Adipose tissue (tissue), 3 donors: ENCODE data around the gene COL20A1. TPM values are rescaled to one million over a fixed set of nuclear protein-coding genes. Genes with fewer than 3 reads are reported as not detected.

ENCODE experiments used
- H3K27ac ChIP-seq: one replicate; pipeline ENCODE4 v1.5.1; 2013; ENCODE audit warnings: low read depth, low read length
- WGBS, 3 donors: extraction: QIAGEN DNeasy Blood & Tissue Kit; methylation state at CpG; one replicate each; pipeline ENCODE4 v1.1.7; 2013; 5-methylcytosine and 5-hydroxymethylcytosine counted together
- polyA plus RNA-seq, 3 donors: library from polyadenylated mRNA; stranded (reverse); fragments of 200-250 nt; gene quantifications; one replicate each; pipeline ENCODE4 v1.2.3, GENCODE V29; 2013
- donor health status: healthy with polysubstance abuse.
- donor health status: Bipolar disorder and iron deficiency.
- donor health status: healthy.

The COL20A1 gene
- polyA plus RNA-seq, 3 donors: not detected

DNA sequence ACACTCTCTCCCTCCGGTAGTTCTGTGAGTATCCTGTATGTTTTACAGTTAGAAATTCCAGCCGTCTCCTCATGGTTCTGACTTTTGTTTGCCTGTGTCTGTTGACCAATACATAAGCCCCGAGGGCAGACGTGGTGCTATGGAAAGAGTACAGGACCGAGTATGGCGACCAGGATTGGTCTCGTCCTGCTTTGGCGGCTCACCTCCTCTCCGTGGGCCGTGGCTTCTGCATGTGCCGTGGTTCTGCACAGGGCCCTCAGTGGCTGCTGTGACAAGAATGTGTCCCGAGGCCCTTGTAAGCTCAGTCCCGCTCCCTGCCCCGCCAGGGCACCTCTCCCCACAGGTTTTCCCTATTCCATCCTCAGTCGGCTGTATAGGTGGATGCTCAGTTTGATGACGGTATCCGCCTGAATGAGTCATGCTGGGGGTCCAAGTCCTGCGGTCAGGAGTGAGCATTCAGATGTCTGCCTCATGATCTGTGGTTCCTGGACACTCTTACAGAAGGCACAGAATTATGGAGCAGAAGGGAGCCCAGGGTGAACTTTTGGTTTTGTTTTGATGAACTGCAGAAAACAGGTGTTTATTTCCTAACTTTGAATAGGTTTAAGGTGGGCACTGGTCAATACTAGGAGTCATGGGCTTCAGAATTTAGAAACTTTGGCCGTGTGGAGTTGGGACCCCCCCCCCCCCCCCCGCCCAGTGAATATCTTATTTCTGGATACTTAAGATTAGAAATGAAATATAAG, 19.2 kb upstream of the COL20A1 start:
- WGBS, 3 donors: 18 to 40% (median 37%) methylated on average over 20 of the region's 20 CpGs

DNA sequence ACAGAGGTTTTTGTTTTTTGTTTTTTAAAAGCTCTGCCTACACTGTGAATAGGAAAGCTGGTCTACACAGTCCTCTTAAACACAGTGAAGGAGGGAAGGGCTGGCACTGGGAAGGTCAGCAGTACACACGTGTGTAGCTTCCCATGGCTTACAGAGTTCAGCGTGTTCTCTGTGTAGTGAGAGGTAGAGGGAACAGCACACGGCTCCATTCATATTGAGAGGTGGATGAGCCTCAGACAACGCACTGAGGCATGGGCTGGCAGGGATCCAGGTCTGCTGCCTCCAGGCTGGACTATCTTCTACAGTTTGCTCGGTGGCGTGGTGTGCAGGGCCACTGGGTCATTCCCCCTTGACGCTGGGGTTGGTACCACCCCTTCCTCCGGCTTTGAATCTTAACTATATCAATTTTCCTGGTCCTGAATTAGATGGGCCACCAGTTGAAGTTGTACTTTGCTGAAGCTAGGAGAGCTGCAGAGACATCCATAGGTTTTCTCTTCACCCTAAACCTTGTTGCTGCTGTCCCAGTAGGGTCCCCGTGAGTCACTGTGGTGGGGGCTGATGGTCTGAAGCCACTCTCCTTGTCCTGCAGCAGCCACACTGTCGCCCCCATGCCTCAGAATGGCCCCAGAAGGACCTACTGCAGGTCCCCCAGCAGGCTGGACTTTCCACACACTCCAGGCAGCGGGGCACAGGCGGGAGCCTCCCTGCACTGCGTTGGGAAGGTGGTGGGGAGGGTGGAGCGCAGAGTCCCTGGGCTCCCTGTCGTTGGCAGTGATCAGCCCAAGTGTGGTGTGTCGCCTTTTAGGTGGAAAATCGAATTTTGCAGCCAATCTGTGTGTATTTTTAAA, 18.4 kb upstream of the COL20A1 start:
- WGBS, 3 donors: 54 to 79% (median 72%) methylated on average over 17 of the region's 17 CpGs
- no peak overlapping the region for H3K27ac ChIP-seq

More for the DNA sequence above, 19.2 kb upstream of the COL20A1 start:
- no peak overlapping the region for H3K27ac ChIP-seq

DNA sequence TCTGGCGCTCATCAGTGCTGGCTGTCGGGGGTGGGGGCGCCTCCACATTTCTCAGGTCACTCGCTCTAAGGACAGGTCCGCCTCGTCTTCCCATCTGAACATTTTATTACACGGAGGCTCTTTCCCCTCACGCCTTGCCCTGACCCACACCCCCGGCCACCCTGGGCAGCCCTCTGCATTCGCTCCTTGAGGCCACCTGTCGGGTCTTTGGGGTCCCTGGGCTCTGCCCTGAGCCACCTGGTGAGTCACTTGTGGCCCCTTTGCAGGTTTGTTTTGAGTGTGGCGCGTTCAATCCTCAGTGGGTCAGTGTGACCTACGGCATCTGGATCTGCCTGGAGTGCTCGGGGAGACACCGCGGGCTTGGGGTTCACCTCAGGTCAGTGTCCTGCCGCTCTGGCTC, 17.2 kb upstream of the COL20A1 start:
- 90 to 96% (median 93%) methylated on average over 18 of the region's 18 CpGs for WGBS, 3 donors
- no peak overlapping the region for H3K27ac ChIP-seq

DNA sequence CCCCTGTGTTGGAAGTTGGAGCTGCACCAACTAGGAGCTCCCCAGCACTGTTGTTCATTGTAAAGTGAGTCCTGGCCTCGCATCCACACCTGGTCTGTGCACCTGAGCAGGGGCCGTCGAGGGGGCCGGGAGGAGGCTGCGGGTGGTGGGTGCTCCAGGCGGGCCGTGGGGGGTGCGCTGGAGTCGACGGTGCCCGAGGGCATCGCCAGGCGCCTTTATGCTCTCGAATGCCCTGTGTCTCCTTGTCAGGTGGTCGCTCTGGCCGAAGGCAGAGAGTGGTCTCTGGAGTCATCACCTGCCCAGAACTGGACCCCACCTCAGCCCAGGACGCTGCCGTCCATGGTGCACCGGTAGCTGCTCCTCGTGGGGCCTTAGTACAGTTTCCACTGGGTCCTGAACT, 16.0 kb upstream of the COL20A1 start:
- no peak overlapping the region for H3K27ac ChIP-seq
- WGBS, 3 donors: 89 to 95% (median 94%) methylated on average over 20 of the region's 20 CpGs

DNA sequence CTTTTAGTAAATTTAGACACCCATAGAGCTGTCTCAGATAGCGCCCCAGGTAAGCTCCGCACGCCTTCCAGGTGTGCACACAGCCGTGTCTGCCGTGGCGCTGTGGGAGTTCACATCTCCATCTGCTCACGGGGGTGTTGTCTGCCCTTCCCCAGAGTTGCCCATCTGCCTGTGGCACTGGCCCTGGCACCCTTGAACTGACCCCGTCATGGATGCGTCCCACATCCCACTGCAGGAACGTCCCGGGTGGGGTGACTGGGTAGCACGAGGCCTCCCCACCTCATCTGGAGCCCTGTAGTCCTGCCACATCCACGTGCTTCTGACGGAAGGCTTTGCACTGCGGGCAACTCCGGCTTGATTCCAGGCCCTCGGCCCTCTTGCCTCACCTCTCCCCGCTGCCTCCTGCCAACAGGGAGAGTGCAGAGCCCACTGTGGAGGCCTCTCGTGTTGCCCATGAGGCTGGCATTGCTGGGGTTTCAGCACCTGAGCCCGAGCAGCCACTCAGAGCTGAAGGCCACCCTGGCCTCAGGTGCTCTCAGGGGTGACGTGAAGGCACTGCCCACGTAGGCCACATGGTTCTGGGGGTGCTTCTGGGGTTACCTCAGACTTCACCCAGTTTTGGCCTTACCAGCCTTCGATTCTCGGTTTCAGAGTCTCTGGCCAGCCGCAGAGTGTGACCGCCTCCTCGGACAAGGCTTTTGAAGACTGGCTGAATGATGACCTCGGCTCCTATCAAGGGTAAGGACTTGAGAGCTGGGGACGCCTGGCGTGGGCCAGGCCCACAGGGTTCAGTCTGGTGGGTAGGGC, 15.3 kb upstream of the COL20A1 start:
- 91 to 96% (median 94%) methylated on average over 26 to 30 of the region's 30 CpGs for WGBS, 3 donors
- H3K27ac ChIP-seq: no peak overlapping the region

DNA sequence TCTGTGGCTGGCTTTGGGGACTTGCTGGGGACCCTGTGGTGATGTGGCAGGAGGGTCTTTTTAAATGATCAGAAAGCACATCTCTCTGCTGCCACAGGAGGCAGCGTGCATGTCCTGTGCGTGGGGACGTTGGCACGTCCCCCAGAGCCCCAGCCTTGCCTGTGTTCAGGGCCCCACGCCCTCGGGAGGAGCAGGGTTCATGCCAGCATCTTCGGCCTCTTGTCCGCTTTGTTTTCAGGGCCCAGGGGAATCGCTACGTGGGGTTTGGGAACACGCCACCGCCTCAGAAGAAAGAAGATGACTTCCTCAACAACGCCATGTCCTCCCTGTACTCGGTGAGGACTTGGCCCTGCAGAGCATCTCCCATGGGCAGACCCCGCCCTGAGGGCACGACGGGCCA, 14.3 kb upstream of the COL20A1 start:
- no peak overlapping the region for H3K27ac ChIP-seq
- 82 to 86% (median 84%) methylated on average over 17 of the region's 17 CpGs for WGBS, 3 donors

DNA sequence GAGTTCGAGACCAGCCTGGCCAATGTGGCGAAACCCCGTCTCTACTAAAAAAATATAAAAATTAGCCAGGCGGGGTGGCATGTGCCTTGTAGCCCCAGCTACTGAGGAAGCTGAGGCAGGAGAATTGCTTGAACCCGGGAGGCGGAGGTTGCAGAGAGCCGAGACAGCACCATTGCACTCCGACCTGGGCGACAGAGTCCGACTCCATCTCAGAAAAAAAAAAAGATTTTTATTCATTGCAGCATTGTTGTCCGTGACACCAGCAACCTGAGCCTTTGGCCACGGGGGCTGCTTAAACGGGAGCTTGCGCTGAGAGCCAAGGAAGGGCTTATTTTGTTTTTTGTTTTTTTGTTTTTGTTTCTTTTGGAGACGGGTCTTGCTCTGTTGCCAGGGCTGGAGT, 13.1 kb upstream of the COL20A1 start:
- no peak overlapping the region for H3K27ac ChIP-seq
- WGBS, 3 donors: 89 to 94% (median 93%) methylated on average over 15 of the region's 15 CpGs

DNA sequence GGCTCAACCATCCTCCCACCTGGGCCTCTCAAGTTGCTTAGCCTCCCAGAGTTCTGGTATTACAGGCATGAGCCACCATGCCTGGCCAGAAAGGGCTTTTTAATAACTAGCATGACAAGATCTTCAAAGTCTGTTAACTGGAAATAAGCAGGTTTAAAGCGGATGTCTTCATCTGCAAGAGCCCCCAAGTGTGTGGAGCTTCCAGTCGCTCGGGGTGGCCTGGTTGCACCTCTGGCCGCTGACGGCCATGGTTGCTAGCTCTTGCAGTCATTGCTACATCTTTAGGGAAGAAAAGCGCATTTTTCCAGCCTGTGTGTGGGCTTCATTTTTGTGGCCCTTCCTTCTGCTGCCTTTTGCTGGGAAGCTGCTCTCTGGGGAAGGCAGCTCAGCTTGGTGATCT, 12.6 kb upstream of the COL20A1 start:
- no peak overlapping the region for H3K27ac ChIP-seq
- 93 to 97% (median 93%) methylated on average over 6 of the region's 6 CpGs for WGBS, 3 donors

DNA sequence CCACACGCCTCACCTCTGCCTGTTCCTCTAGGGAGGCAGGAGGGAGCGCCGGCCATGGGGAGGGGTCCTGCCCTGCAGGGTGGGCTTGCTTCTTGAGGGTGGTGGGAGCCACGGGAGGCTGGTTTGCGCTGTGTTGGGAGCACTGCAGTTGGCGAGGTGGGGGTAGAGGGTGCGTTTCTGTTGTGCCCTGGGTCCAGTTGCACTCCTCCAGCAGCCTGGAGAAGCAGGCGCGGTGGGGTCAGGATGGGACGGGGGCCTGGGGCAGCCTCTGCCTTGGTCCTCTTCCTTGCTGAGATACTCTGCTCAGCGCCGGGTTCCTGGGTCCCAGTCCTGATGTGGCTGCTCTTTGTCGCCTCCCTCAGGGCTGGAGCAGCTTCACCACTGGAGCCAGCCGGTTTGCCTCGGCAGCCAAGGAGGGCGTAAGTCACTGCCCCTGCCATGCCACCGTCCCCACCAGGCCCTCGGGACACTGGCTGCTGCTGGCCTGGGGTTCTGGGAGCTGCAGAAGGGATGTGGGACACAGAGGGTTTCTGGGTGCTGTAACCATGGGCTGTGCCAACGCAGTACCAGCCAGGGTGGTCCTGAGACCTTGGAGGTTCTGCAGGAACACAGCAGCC, 11.9 kb upstream of the COL20A1 start:
- 81 to 83% (median 83%) methylated on average over 19 of the region's 19 CpGs for WGBS, 3 donors
- no peak overlapping the region for H3K27ac ChIP-seq

DNA sequence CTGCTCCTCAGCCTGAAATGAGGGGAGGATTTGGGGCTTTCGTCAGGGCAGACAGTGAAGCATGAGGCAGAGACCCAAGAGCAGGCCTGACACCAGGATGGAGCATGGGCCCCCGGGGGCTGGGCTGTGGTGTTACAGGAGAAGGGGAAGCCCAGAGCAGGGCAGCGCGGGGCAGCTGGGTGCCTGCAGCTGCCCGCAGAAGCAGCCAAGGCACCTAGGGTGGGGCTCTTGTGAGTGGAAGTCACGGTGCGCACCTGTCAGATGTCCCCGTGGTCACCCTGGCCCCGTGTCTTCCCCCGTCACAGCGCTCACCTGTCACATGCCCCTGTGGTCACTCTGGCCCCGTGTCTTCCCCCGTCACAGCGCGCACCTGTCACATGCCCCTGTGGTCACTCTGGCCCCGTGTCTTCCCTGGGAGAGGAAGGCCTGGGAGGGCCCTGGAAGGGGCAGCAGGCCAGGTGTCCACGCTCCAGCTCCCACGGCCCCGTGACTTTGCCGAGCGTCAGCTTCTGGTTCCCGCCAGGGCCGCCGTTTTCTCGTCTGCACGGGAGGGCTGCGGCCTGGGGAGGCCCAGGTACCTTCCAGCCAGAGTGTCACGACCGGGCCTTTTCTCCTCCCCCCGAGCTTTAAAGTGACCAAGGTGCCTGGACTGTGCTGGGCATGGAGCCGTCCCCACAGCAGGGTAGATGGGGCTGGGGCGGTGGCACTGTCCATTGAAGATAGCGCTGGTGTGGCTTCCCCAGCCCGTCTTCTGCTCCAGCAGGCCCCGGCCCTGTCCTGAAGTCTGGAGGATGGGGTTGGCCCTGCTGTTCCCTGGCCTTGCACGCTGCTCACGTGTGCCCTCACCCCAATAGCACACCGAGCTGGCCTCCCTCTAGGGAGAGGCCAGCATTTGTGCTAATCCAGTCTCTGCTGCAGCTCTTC, 11.0 kb upstream of the COL20A1 start:
- no peak overlapping the region for H3K27ac ChIP-seq
- WGBS, 3 donors: 91 to 93% (median 92%) methylated on average over 35 to 38 of the region's 38 CpGs

DNA sequence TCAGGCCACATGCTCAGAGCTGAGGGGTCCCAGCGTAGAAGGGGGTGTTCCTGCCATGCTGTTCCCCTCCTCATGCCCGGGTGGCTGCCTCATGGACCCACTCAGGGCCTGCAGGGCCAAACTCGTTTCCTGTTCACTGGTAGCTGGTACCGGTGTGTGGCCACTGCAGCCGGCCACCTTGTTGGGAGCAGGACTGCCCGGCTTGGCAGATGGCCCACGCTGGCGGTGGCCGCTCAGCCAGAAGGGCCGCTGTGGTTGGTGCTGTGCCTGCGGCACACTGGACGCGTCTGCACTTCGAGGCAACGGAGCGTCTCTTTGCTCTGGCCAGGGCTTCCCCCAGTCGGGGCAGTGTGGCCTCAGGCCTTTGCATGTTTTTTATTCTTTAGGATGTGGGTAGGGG, 10.0 kb upstream of the COL20A1 start:
- WGBS, 3 donors: 93 to 94% (median 94%) methylated on average over 17 of the region's 17 CpGs
- H3K27ac ChIP-seq: no peak overlapping the region

DNA sequence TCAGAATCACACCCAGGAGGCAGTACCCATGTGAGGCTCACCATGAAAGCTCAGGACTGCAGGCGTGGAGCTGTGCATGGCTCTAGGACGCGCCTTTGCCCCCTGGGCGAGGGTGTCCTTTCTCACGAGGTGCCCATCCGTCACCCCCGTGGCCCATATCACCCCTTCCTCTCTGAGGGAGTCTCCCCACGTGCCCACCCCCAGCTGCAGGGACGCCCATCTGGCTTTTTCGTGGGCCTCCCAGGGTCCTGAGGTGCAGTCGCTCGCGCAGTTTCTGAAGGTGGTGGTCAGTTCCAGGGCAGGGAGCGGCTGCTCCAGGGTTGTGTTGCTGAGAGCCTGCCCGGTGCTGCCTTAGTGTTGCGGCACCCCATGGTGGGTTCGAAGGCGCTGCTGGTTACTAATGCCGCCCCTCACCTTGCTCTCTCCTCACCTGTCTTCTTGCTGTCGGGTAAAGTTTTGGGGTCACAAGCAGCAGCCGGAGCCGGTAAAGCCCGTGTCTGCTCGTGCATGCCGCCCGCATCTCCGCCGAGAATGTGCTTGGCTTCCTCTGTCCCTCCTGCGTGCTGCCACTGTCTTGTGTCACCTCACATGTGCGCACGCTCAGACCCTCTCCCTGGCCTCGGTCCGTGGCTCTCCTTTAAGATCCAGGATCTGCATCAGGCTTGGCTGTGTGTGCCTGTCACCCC, 9.4 kb upstream of the COL20A1 start:
- 91 to 96% (median 92%) methylated on average over 33 of the region's 33 CpGs for WGBS, 3 donors
- H3K27ac ChIP-seq: no peak overlapping the region

DNA sequence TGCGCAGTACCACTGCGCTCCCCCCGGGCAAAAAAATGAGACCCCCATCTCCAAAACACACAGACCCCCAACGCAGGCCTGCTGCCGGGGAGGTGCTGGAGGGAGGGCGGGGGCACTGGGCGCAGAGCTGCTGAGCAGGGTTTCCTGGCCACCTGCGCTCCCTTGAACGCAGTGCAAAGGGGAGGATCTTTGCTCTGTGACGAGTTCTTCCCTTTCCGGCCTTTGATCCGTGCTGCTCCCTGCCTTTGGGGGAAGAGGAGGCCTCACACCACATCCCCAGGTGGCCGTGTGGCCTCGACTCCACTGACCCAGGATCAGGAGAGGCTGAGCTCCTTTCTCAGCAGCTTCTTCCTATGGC, 8.9 kb upstream of the COL20A1 start:
- WGBS, 3 donors: 71 to 83% (median 76%) methylated on average over 13 to 14 of the region's 14 CpGs
- no peak overlapping the region for H3K27ac ChIP-seq

DNA sequence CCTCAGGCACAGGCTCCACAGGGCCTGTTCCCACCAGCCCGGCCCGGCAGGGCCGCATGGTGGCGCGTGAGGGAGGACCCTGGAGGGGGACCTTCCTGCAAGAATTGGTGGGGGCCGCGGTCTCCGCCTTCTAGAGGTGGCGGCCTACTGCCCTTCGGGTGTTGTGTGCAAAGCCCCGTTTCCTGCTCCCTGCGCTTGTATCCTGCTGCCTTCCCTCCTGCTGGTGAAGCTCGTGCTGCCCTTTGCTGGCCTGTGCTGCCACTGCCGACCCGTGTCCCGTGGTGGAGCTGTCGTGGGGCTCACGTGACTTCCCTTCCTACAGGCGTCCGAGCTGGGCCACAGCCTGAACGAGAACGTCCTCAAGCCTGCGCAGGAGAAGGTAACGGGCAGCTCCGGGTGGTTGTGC, 8.4 kb upstream of the COL20A1 start:
- WGBS, 3 donors: 74 to 87% (median 82%) methylated on average over 23 to 25 of the region's 25 CpGs
- no peak overlapping the region for H3K27ac ChIP-seq

DNA sequence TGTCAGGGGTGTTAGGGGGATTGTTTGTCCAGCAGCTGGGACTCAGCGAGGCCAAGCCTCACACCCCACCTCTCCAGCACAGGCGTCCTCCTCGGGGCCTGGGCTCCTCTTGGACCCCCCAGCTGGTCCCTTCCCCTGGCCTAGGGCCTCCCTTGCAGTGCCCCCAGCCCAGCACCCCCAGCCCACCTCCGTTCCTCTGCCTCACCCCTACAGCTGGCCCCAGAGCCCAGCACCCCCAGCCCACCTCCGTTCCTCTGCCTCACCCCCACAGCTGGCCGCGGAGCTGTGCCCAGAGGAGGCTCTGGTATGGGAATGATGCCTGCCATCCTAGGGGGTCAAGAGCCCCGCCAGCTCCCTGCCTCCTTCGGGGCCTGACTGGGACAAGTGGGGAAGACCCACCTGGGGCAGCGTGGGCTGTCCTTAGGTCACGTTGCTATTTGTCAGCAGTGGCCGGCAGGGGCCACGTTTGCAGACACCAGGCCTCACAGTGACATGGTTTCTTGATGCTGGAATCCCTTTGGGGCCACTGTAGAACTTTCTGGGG, 7.9 kb upstream of the COL20A1 start:
- WGBS, 3 donors: 80 to 90% (median 83%) methylated on average over 12 to 13 of the region's 13 CpGs
- H3K27ac ChIP-seq: no peak overlapping the region

DNA sequence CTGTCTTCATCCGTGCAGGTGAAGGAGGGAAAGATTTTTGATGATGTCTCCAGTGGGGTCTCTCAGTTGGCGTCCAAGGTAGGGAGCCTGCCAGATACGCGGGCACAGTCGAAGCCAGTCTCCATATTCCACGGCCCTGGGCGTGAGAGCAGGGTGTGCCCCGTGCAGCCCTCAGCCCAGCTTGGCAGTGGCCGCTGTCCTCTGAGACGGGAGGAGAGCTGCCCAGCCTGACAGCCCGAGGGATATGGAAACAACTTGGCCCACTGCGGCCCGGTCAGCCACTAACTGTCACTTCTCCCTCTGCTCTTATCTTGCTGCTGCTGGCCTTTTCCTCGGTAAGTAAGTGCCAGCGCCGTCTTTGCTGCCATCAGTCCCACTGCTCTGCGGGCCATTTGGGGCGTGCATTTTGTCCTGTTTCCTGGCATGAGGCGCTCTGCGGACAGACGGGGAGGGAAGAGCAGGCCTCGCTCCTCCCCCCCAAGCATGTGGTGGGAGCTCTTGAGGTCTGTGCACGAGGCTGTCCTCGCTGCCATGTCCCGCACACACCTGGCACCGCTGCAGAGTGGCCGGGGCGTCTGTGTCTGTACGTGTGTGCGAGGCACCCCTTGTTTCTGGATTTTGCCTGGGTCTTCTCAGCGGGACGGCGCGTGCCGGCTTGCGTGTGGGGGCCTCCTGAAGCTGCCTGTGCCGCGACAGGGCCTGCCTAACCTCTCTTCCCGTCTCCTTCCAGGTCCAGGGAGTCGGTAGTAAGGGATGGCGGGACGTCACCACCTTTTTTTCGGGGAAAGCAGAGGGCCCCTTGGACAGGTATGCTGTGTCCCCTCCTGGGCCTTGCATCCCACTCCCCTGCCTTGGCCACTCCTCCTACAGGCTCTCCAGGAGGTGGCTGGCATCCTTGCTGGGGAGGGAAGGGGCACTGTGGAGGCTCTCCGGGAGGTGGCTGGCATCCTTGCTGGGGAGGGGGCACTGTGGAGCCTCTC, 7.1 kb upstream of the COL20A1 start:
- WGBS, 3 donors: 91 to 95% (median 93%) methylated on average over 44 of the region's 44 CpGs
- no peak overlapping the region for H3K27ac ChIP-seq
